ENCODE data around the gene HOXC12.

The HOXC12 gene

GRCh38 chr12:53981634-53982565 lies 27.2 kb downstream of the HOXC12 start:
- Histone ChIP-seq H3F3A (ENCODE audit: insufficient read depth, low read length) (no peaks in the 10 kb centered on the region), H3K79me2 (ENCODE audit: low read length) (no peaks in the 10 kb centered on the region), H4K20me1 (ENCODE audit: insufficient read depth, low read length) (no peaks in the 10 kb centered on the region; the same call in 1 of the 2 replicates), H3K9me2 (replicated peaks; ENCODE audit: insufficient read depth, low read length) (no peaks in the 10 kb centered on the region), H3K27ac (ENCODE audit: low read length) (no peak overlapping the region), H3K27me3 (replicated peaks; ENCODE audit: insufficient read depth, low read length) (peaks cover 96% of the 10 kb centered on the region), H3K4me2 (ENCODE audit: low read depth, low read length) (no peak overlapping the region), H3K36me3 (replicated peaks; ENCODE audit: insufficient read depth, low read length) (no peaks in the 10 kb centered on the region), H3K9me3 (replicated peaks; ENCODE audit: insufficient read depth, low read length) (no peaks in the 10 kb centered on the region), H2AFZ (ENCODE audit: low read length) (no peak overlapping the region), H3K9ac (ENCODE audit: low read length) (no peak overlapping the region), H3K4me3 (ENCODE audit: low read length) (no peak overlapping the region), H3K4me1 (ENCODE audit: low read length) (peaks cover 5% of the 10 kb centered on the region; the same call in 1 of the 2 replicates)
- no peak for DNase-seq
- TF ChIP-seq EZH2phosphoT487 (IDR thresholded peaks at IDR 0.05; ENCODE audit: low read length), result no peak
- no peak for TF ChIP-seq CTCF (IDR thresholded peaks at IDR 0.05; ENCODE audit: low read length)
- TF ChIP-seq EZH2 (optimal IDR thresholded peaks at IDR 0.05; ENCODE audit: low read depth, low read length), result no peak

GRCh38 chr12:53982648-53983567 lies 28.2 kb downstream of the HOXC12 start:
- Histone ChIP-seq H3K9ac (ENCODE audit: low read length) (no peak overlapping the region), H3K9me3 (replicated peaks; ENCODE audit: insufficient read depth, low read length) (no peaks in the 10 kb centered on the region), H3K4me1 (ENCODE audit: low read length) (peaks cover 3% of the 10 kb centered on the region; the same call in 1 of the 2 replicates), H3K4me3 (ENCODE audit: low read length) (no peak overlapping the region), H3K27me3 (replicated peaks; ENCODE audit: insufficient read depth, low read length) (peaks cover 96% of the 10 kb centered on the region), H2AFZ (ENCODE audit: low read length) (no peak overlapping the region), H3K36me3 (replicated peaks; ENCODE audit: insufficient read depth, low read length) (no peaks in the 10 kb centered on the region), H3K9me2 (replicated peaks; ENCODE audit: insufficient read depth, low read length) (no peaks in the 10 kb centered on the region), H3K4me2 (ENCODE audit: low read depth, low read length) (no peak overlapping the region), H3K79me2 (ENCODE audit: low read length) (no peaks in the 10 kb centered on the region), H3F3A (ENCODE audit: insufficient read depth, low read length) (no peaks in the 10 kb centered on the region), H4K20me1 (ENCODE audit: insufficient read depth, low read length) (no peaks in the 10 kb centered on the region; the same call in 1 of the 2 replicates), H3K27ac (ENCODE audit: low read length) (no peak overlapping the region)
- DNase-seq, result no peak
- TF ChIP-seq EZH2phosphoT487 (IDR thresholded peaks at IDR 0.05; ENCODE audit: low read length), result no peak; the same call in 1 of the 2 replicates
- peak; percentile 85 for TF ChIP-seq EZH2 (optimal IDR thresholded peaks at IDR 0.05; ENCODE audit: low read depth, low read length)

GRCh38 chr12:53983568-53983949 lies 28.9 kb downstream of the HOXC12 start:
- H2AFZ ChIP-seq (ENCODE audit: low read length), result no peak overlapping the region
- no peaks in the 10 kb centered on the region for H3K79me2 ChIP-seq (ENCODE audit: low read length)
- no peaks in the 10 kb centered on the region for H3K9me3 ChIP-seq (replicated peaks; ENCODE audit: insufficient read depth, low read length)
- H4K20me1 ChIP-seq (ENCODE audit: insufficient read depth, low read length), result no peaks in the 10 kb centered on the region; the same call in 1 of the 2 replicates
- DNase-seq, result no peak
- peaks cover 3% of the 10 kb centered on the region; the same call in 1 of the 2 replicates for H3K4me1 ChIP-seq (ENCODE audit: low read length)
- no peak overlapping the region for H3K9ac ChIP-seq (ENCODE audit: low read length)
- no peaks in the 10 kb centered on the region for H3K36me3 ChIP-seq (replicated peaks; ENCODE audit: insufficient read depth, low read length)
- TF ChIP-seq EZH2phosphoT487 (IDR thresholded peaks at IDR 0.05; ENCODE audit: low read length) (0 out of 2 replicates have a peak, but pooled peaks have one; percentile 27), EZH2 (optimal IDR thresholded peaks at IDR 0.05; ENCODE audit: low read depth, low read length) (peak; percentile 71), CTCF (IDR thresholded peaks at IDR 0.05; ENCODE audit: low read length) (no peak)
- H3K27me3 ChIP-seq (replicated peaks; ENCODE audit: insufficient read depth, low read length), result peaks cover 97% of the 10 kb centered on the region
- no peaks in the 10 kb centered on the region for H3F3A ChIP-seq (ENCODE audit: insufficient read depth, low read length)
- H3K4me3 ChIP-seq (ENCODE audit: low read length), result no peak overlapping the region
- H3K4me2 ChIP-seq (ENCODE audit: low read depth, low read length), result no peak overlapping the region
- H3K9me2 ChIP-seq (replicated peaks; ENCODE audit: insufficient read depth, low read length), result no peaks in the 10 kb centered on the region
- H3K27ac ChIP-seq (ENCODE audit: low read length), result no peak overlapping the region

All from MM.1S (cell line).